Posterior vena cava (tissue), 2 donors: Measurements from ENCODE around the gene HADHB. TPM values are rescaled to one million over a fixed set of nuclear protein-coding genes. Genes with fewer than 3 reads are reported as not detected.
"Not testable (repeated sequence)": the region's sequence is repeated elsewhere in the genome, so short reads cannot be mapped to it uniquely, and the experiment has no call there.

ENCODE experiments used
- DNase-seq: peaks from one replicate; pipeline ENCODE4 v3.0.0-alpha.2; 2020; ENCODE audit warnings: low spot score
- intact Hi-C, 2 donors: fragments of 100-400 bp; cut with DNase I; formaldehyde crosslinking; loops; one replicate each; pipeline versions ENCODE4 v1.14.1 to v1.14.2; 2022 to 2023
- total RNA-seq, 2 donors: library from RNA; stranded (reverse); fragmentation: NEBNext Ultra II Directional; extraction: Animal tissue kit (Norgen Biotek cat#: 25700); gene quantifications; one replicate each; pipeline ENCODE4 v1.2.1, GENCODE V29; 2021
- donor health status: DM: yes; HTN: yes; CAD: no.
- donor health status: DM: yes; HTN: yes; CAD: no.

Gene HADHB
- total RNA-seq, 2 donors from 2014 or later = 87.6 to 125 TPM

GRCh38 chr2:26238311-26238958, 6.3 kb upstream of the HADHB start:
- intact Hi-C loops = no loop called here
- no peak for DNase-seq

- intact Hi-C loops = loop anchor here in 1 of 2 donors (10.0 kb wide), 1 partner anchor 83 kb away; no protein-coding TSS in a partner anchor
- no peak for DNase-seq
Observed at GRCh38 chr2:26241928-26242436, 2.8 kb upstream of the HADHB start.

- DNase-seq = no peak
- intact Hi-C loops = loop anchor here in 1 of 2 donors (10.0 kb wide), 1 partner anchor 81 kb away; no protein-coding TSS in a partner anchor
Observed at GRCh38 chr2:26243470-26244308, 1.1 kb upstream of the HADHB start.

- intact Hi-C loops = loop anchor here in 1 of 2 donors (10.0 kb wide), 1 partner anchor 80 kb away; no protein-coding TSS in a partner anchor
- no peak for DNase-seq
Observed at GRCh38 chr2:26245231-26245732, 543 bp downstream of the HADHB start.

GRCh38 chr2:26245810-26246209, 1.1 kb downstream of the HADHB start:
- DNase-seq = no peak
- intact Hi-C loops = loop anchor here in 1 of 2 donors (10.0 kb wide), 1 partner anchor 79 kb away; no protein-coding TSS in a partner anchor

- intact Hi-C loops = loop anchor here in 1 of 2 donors (10.0 kb wide), 1 partner anchor 78 kb away; no protein-coding TSS in a partner anchor
Observed at GRCh38 chr2:26246818-26247217, 2.1 kb downstream of the HADHB start.

GRCh38 chr2:26249625-26250024, 4.9 kb downstream of the HADHB start:
- no peak for DNase-seq
- intact Hi-C loops = loop anchor here (5.0 to 10.0 kb wide), 2 partner anchors 75 to 98 kb away; partner anchors contain the start of genes ADGRF3 (in 1 of the 2) and SELENOI (in 1 of the 2)

More at GRCh38 chr2:26246818-26247217, 2.1 kb downstream of the HADHB start:
- no peak for DNase-seq

- intact Hi-C loops = loop anchor here in 1 of 2 donors (5.0 kb wide), 1 partner anchor 95 kb away; the partner anchor contains the start of genes ADGRF3 and SELENOI
- DNase-seq = no peak
Observed at GRCh38 chr2:26251893-26252292, 7.2 kb downstream of the HADHB start.

- intact Hi-C loops = no loop called here
Observed at GRCh38 chr2:26255759-26256384, 11.1 kb downstream of the HADHB start.

GRCh38 chr2:26258836-26259235, 14.1 kb downstream of the HADHB start:
- DNase-seq, intact Hi-C loops: not testable (repeated sequence)

More at GRCh38 chr2:26255759-26256384, 11.1 kb downstream of the HADHB start:
- no peak for DNase-seq

GRCh38 chr2:26268213-26268612, 23.5 kb downstream of the HADHB start:
- intact Hi-C loops = no loop called here
- no peak for DNase-seq

- DNase-seq, intact Hi-C loops: not testable (repeated sequence)
Observed at GRCh38 chr2:26268670-26269385, 24.1 kb downstream of the HADHB start.

GRCh38 chr2:26269571-26270158, 24.9 kb downstream of the HADHB start:
- DNase-seq = no peak
- intact Hi-C loops = no loop called here

- intact Hi-C loops = no loop called here
- no peak for DNase-seq
Observed at GRCh38 chr2:26270373-26270772, 25.6 kb downstream of the HADHB start.

- intact Hi-C loops = no loop called here
- no peak for DNase-seq
Observed at GRCh38 chr2:26273501-26273900, 28.8 kb downstream of the HADHB start.

GRCh38 chr2:26274058-26274613, 29.4 kb downstream of the HADHB start:
- no peak for DNase-seq
- intact Hi-C loops = no loop called here

- DNase-seq = no peak
- intact Hi-C loops = no loop called here
Observed at GRCh38 chr2:26276484-26277227, 31.9 kb downstream of the HADHB start.
